ENCODE data around the gene CCT7. TPM values are rescaled to one million over a fixed set of nuclear protein-coding genes. Genes with fewer than 3 reads are reported as not detected.

CCT7 gene
- total RNA-seq, 1 donor from 2014 or later: 359 TPM

DNA sequence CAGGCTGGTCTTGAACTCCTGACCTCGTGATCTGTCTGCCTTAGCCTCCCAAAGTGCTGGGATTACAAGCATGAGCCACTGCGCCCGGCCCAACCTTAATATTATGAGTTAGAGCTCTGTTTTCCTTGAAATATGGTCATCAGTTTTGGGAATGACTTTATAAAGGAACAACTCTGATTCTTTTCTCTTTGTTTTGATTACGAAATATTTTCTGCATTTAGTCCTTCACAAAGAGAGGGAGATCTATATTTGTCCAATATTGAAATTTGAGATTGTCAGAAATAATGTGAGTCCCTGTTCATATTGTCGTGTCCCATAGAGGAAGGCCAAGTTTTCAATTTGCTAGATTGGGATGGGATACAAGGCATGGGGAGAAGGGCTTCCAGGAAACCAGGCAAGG is 16.9 kb upstream of the CCT7 start:
- Mint-ChIP-seq H3K36me3 (ENCODE audit: low read depth, unreplicated experiment) (peaks cover 12% of the 10 kb centered on the region), H3K27ac (ENCODE audit: unreplicated experiment) (no peak overlapping the region), H3K27me3 (ENCODE audit: low read depth, unreplicated experiment) (no peaks in the 10 kb centered on the region), H3K4me3 (ENCODE audit: unreplicated experiment) (no peak overlapping the region), H3K9me3 (ENCODE audit: unreplicated experiment) (no peaks in the 10 kb centered on the region), H3K4me1 (ENCODE audit: low read depth, unreplicated experiment) (peaks cover 8% of the 10 kb centered on the region)
- peaks cover 9% of the 10 kb centered on the region for H4K20me1 ChIP-seq (ENCODE audit: insufficient read depth, low read length)
- no peak overlapping the region for H3K27ac ChIP-seq (ENCODE audit: low read depth, low read length)
- FAIRE-seq (no peak), DNase-seq (ENCODE audit: low read depth) (no peak)
- no peaks in the 10 kb centered on the region for H3K27me3 ChIP-seq (ENCODE audit: insufficient read depth, low read length)
- peaks cover 3% of the 10 kb centered on the region for H3K4me1 ChIP-seq (ENCODE audit: insufficient read depth, low read length)
- H3K9ac ChIP-seq (ENCODE audit: low read length): no peak overlapping the region
- no peak overlapping the region for H2AFZ ChIP-seq (ENCODE audit: low read depth, low read length)
- H3K79me2 ChIP-seq (ENCODE audit: insufficient read depth, low read length): peaks cover 35% of the 10 kb centered on the region
- no peaks in the 10 kb centered on the region for H3K9me3 ChIP-seq (ENCODE audit: insufficient read depth, low read depth, low read length)
- no peak overlapping the region for H3K4me2 ChIP-seq (ENCODE audit: low read length)
- peaks cover 3% of the 10 kb centered on the region for H3K36me3 ChIP-seq (ENCODE audit: insufficient read depth, low read length)
- H3K4me3 ChIP-seq (ENCODE audit: insufficient read depth, low read depth, low read length): no peak overlapping the region
- TF ChIP-seq EZH2 (IDR thresholded peaks at IDR 0.05; ENCODE audit: insufficient read depth, low read length): no peak
- TF ChIP-seq, protein P1, sequence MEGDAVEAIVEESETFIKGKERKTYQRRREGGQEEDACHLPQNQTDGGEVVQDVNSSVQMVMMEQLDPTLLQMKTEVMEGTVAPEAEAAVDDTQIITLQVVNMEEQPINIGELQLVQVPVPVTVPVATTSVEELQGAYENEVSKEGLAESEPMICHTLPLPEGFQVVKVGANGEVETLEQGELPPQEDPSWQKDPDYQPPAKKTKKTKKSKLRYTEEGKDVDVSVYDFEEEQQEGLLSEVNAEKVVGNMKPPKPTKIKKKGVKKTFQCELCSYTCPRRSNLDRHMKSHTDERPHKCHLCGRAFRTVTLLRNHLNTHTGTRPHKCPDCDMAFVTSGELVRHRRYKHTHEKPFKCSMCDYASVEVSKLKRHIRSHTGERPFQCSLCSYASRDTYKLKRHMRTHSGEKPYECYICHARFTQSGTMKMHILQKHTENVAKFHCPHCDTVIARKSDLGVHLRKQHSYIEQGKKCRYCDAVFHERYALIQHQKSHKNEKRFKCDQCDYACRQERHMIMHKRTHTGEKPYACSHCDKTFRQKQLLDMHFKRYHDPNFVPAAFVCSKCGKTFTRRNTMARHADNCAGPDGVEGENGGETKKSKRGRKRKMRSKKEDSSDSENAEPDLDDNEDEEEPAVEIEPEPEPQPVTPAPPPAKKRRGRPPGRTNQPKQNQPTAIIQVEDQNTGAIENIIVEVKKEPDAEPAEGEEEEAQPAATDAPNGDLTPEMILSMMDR (IDR thresholded peaks at IDR 0.05; ENCODE audit: insufficient read depth, low read depth, low read length): no peak

DNA sequence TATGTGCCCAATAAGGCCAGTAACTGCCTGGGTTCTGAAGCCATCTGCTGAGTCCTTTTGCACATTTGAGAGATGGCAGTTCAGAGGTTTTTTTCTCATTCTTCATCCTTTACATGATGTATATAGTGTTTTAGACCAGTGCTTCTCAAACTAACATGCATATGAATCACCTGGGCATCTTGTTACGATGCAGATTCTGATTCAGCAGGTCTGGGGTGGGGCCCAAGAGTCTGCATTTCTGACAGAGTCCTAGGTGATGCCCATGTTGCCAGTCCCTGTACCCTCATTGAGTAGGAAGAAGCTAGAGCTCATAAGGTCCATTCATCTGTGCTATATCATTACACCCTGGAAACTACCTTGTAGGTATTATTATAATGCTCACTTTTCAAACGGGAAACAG is 16.3 kb upstream of the CCT7 start:
- H3K36me3 Mint-ChIP-seq (ENCODE audit: low read depth, unreplicated experiment): peaks cover 12% of the 10 kb centered on the region
- Histone ChIP-seq H3K4me1 (ENCODE audit: insufficient read depth, low read length) (peaks cover 3% of the 10 kb centered on the region), H3K27me3 (ENCODE audit: insufficient read depth, low read length) (no peaks in the 10 kb centered on the region), H4K20me1 (ENCODE audit: insufficient read depth, low read length) (peaks cover 9% of the 10 kb centered on the region), H3K9me3 (ENCODE audit: insufficient read depth, low read depth, low read length) (no peaks in the 10 kb centered on the region), H3K9ac (ENCODE audit: low read length) (no peak overlapping the region), H3K4me2 (ENCODE audit: low read length) (no peak overlapping the region), H3K27ac (ENCODE audit: low read depth, low read length) (no peak overlapping the region), H3K36me3 (ENCODE audit: insufficient read depth, low read length) (peaks cover 3% of the 10 kb centered on the region), H2AFZ (ENCODE audit: low read depth, low read length) (no peak overlapping the region), H3K79me2 (ENCODE audit: insufficient read depth, low read length) (peaks cover 35% of the 10 kb centered on the region), H3K4me3 (ENCODE audit: insufficient read depth, low read depth, low read length) (no peak overlapping the region)
- no peak for FAIRE-seq
- H3K27me3 Mint-ChIP-seq (ENCODE audit: low read depth, unreplicated experiment): no peaks in the 10 kb centered on the region
- peak overlapping the region; percentile 42 for H3K27ac Mint-ChIP-seq (ENCODE audit: unreplicated experiment)
- H3K9me3 Mint-ChIP-seq (ENCODE audit: unreplicated experiment): no peaks in the 10 kb centered on the region
- no peak for TF ChIP-seq EZH2 (IDR thresholded peaks at IDR 0.05; ENCODE audit: insufficient read depth, low read length)
- TF ChIP-seq, protein P1 (IDR thresholded peaks at IDR 0.05; ENCODE audit: insufficient read depth, low read depth, low read length): no peak
- H3K4me1 Mint-ChIP-seq (ENCODE audit: low read depth, unreplicated experiment): peaks cover 7% of the 10 kb centered on the region
- DNase-seq (ENCODE audit: low read depth): no peak
- H3K4me3 Mint-ChIP-seq (ENCODE audit: unreplicated experiment): no peak overlapping the region

DNA sequence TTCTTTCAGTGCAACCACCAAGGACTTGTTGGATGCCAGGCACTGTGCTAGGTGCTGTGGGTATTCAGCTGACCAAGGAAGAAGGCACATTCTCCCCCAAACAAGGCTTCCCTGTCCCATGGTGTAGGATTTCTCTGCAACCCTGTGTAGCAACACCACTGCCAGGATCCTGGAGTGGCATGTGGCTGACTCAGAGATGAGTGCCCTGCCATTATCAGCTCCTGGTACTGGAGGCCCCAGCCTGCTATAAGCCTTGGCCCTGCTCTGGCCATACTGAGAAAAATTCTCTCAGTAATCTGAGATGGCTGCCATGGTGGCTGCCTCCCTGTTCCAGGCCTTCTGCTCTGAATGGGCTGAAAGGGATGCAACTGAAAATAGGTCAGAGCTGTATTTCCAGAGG is 15.8 kb upstream of the CCT7 start:
- H3K27ac ChIP-seq (ENCODE audit: low read depth, low read length): no peak overlapping the region
- H3K9me3 Mint-ChIP-seq (ENCODE audit: unreplicated experiment): no peaks in the 10 kb centered on the region
- H3K79me2 ChIP-seq (ENCODE audit: insufficient read depth, low read length): peaks cover 35% of the 10 kb centered on the region
- H3K27ac Mint-ChIP-seq (ENCODE audit: unreplicated experiment): no peak overlapping the region
- no peaks in the 10 kb centered on the region for H3K27me3 Mint-ChIP-seq (ENCODE audit: low read depth, unreplicated experiment)
- H3K4me1 ChIP-seq (ENCODE audit: insufficient read depth, low read length): peaks cover 3% of the 10 kb centered on the region
- DNase-seq (ENCODE audit: low read depth) (no peak), FAIRE-seq (no peak)
- H3K9me3 ChIP-seq (ENCODE audit: insufficient read depth, low read depth, low read length): no peaks in the 10 kb centered on the region
- TF ChIP-seq EZH2 (IDR thresholded peaks at IDR 0.05; ENCODE audit: insufficient read depth, low read length): no peak
- TF ChIP-seq, protein P1 (IDR thresholded peaks at IDR 0.05; ENCODE audit: insufficient read depth, low read depth, low read length): no peak
- H2AFZ ChIP-seq (ENCODE audit: low read depth, low read length): no peak overlapping the region
- peaks cover 9% of the 10 kb centered on the region for H4K20me1 ChIP-seq (ENCODE audit: insufficient read depth, low read length)
- peaks cover 12% of the 10 kb centered on the region for H3K36me3 Mint-ChIP-seq (ENCODE audit: low read depth, unreplicated experiment)
- H3K27me3 ChIP-seq (ENCODE audit: insufficient read depth, low read length): no peaks in the 10 kb centered on the region
- no peak overlapping the region for H3K4me3 Mint-ChIP-seq (ENCODE audit: unreplicated experiment)
- H3K4me1 Mint-ChIP-seq (ENCODE audit: low read depth, unreplicated experiment): peaks cover 7% of the 10 kb centered on the region
- H3K9ac ChIP-seq (ENCODE audit: low read length): no peak overlapping the region
- no peak overlapping the region for H3K4me2 ChIP-seq (ENCODE audit: low read length)
- no peak overlapping the region for H3K4me3 ChIP-seq (ENCODE audit: insufficient read depth, low read depth, low read length)
- H3K36me3 ChIP-seq (ENCODE audit: insufficient read depth, low read length): peaks cover 3% of the 10 kb centered on the region

All from astrocyte (in vitro differentiated cells and primary cell).